Adrenal gland (tissue), 12 donors: ENCODE data around the gene PKN2. TPM values are rescaled to one million over a fixed set of nuclear protein-coding genes. Genes with fewer than 3 reads are reported as not detected.

Experiments used
- DNase-seq, 7 donors: peaks; one replicate each; pipeline ENCODE4 v3.0.0-alpha.2; 2019 to 2020
- H3K27ac ChIP-seq, 5 donors: fragments of 200-600 bp; sonication (generic) in 4 of 5; 1 replicate in 3 of 5; 2 replicates in 2 of 5; pipeline versions ENCODE4 v1.5.1 to v1.8.0; 2016 to 2020; ENCODE audit warnings: mild to moderate bottlenecking in 1 of 5
- H3K27me3 ChIP-seq: fragments of 200-600 bp; 2 replicates; pipeline ENCODE4 v1.8.0; 2021
- H3K36me3 ChIP-seq, 2 donors: fragments of 200-600 bp; replicated peaks in 1 of 2; 1 replicate in 1 of 2; 2 replicates in 1 of 2; pipeline versions ENCODE4 v1.5.1 to v1.8.0; 2018 to 2022
- H3K4me1 ChIP-seq, 2 donors: fragments of 200-600 bp; replicated peaks in 1 of 2; 1 replicate in 1 of 2; 2 replicates in 1 of 2; pipeline versions ENCODE4 v1.5.1 to v1.8.0; 2018 to 2021
- H3K4me3 ChIP-seq, 4 donors: fragments of 200-600 bp; sonication (generic) in 3 of 4; one replicate each; pipeline ENCODE4 v1.5.1; 2016 to 2018
- H3K9me3 ChIP-seq, 3 donors: fragments of 200-600 bp; sonication (generic) in 1 of 3; replicated peaks in 1 of 3; 1 replicate in 2 of 3; 2 replicates in 1 of 3; pipeline versions ENCODE4 v1.5.1 to v1.8.0; 2016 to 2021
- CTCF ChIP-seq, 6 experiments: fragments of 450-650 bp in 4 of 6; fragments of 200-600 bp in 2 of 6; sonication (generic) in 1 of 6; IDR thresholded peaks; 1 replicate in 5 of 6; 2 replicates in 1 of 6; pipeline versions ENCODE4 v1.5.1 to v1.8.0; 2016 to 2021; ENCODE audit warnings: antibody characterized with exemption in 6 of 6, mild to moderate bottlenecking in 2 of 6, moderate library complexity in 1 of 6
- POLR2A ChIP-seq, 2 donors: fragments of 450-650 bp; IDR thresholded peaks; one replicate each; pipeline ENCODE4 v1.6.1; 2017; ENCODE audit warnings: antibody characterized with exemption in 2 of 2, mild to moderate bottlenecking in 2 of 2, moderate library complexity in 1 of 2
- WGBS, 4 donors: extraction: QIAGEN DNeasy Blood & Tissue Kit in 2 of 4; methylation state at CpG; one replicate each; pipeline versions ENCODE4 v1.1.5 to v1.1.7; 2013 to 2017; 5-methylcytosine and 5-hydroxymethylcytosine counted together
- intact Hi-C, 2 donors: fragments of 100-400 bp; cut with DNase I; formaldehyde crosslinking; loops; one replicate each; pipeline versions ENCODE4 v1.14.1 to v1.15.0; 2022 to 2023
- polyA plus RNA-seq, 3 donors: library from polyadenylated mRNA; stranded (reverse); fragments of 200-250 nt in 2 of 3; fragments of 350-450 nt in 1 of 3; fragmentation: Illumina TruSeq in 1 of 3; extraction: RNeasy Lipid Tissue Mini Kit (QIAGEN cat#74804) in 1 of 3; gene quantifications; one replicate each; pipeline ENCODE4 v1.2.3, GENCODE V29; 2013 to 2014
- total RNA-seq, 9 donors: library from RNA; depleted of rRNA in 4 of 9; stranded (reverse); fragments of >200 nt in 4 of 9; fragments of 120-200 nt in 1 of 9; fragmentation: NEBNext Ultra II Directional in 1 of 9; extraction: Animal tissue kit (Norgen Biotek cat#: 25700) in 1 of 9; gene quantifications; one replicate each; pipeline versions ENCODE4 v1.1.0 to v1.2.4, GENCODE V29; 2013 to 2023
- donor health status: healthy with polysubstance abuse.
- donor health status: Bipolar disorder and iron deficiency.
- donor health status: DM: yes; HTN: yes; CAD: no.
- donor health status: DM: no; HTN: no; CAD: no.
- donor health status: DM: no; HTN: no; CAD: no.
- donor health status: DM: yes; HTN: yes; CAD: no.

The PKN2 gene
- total and polyA plus RNA-seq, 12 donors: 10.9 to 49.4 (median 33.6) TPM

- Histone ChIP-seq H3K9me3 (no peaks in the 10 kb centered on the region), H3K4me1 (peaks cover 7 to 31% of the 10 kb centered on the region in 2 donors), H3K4me3 (peak overlapping the region; percentile 54 to 96 (median 74)), H3K27me3 (no peaks in the 10 kb centered on the region), H3K36me3 (no peaks in the 10 kb centered on the region), H3K27ac (peak overlapping the region; percentile 73 to 97 (median 93))
- DNase-seq: peak; percentile 47 to 67 (median 64)
- intact Hi-C loops: no loop called here
- TF ChIP-seq POLR2A (IDR thresholded peaks at IDR 0.05) (no peak), CTCF (IDR thresholded peaks at IDR 0.05) (peak in 1 of 6 experiments; percentile 0)
- 0 to 3% (median 1%) methylated on average over 14 to 58 of the region's 58 CpGs for WGBS, 4 donors
These were observed 597 bp downstream of the PKN2 start for GRCh38 chr1:88684482-88685258.

GRCh38 chr1:88685259-88685620 lies 1.2 kb downstream of the PKN2 start:
- DNase-seq: no peak
- TF ChIP-seq CTCF (IDR thresholded peaks at IDR 0.05) (no peak), POLR2A (IDR thresholded peaks at IDR 0.05) (no peak)
- Histone ChIP-seq H3K27me3 (no peaks in the 10 kb centered on the region), H3K4me3 (peak overlapping the region; percentile 54 to 96 (median 74)), H3K27ac (peak overlapping the region in 2 of 5 donors; percentile 93 to 97), H3K36me3 (no peaks in the 10 kb centered on the region), H3K4me1 (peaks cover 7 to 31% of the 10 kb centered on the region in 2 donors), H3K9me3 (no peaks in the 10 kb centered on the region)
- 0 to 1% (median 1%) methylated on average over 7 of the region's 7 CpGs for WGBS, 4 donors
- intact Hi-C loops: no loop called here

GRCh38 chr1:88691540-88691939 lies 7.5 kb downstream of the PKN2 start:
- 80 to 93% (median 89%) methylated on average over 3 of the region's 3 CpGs for WGBS, 4 donors
- Histone ChIP-seq H3K4me3 (no peak overlapping the region), H3K4me1 (peaks cover under 1 to 13% of the 10 kb centered on the region in 2 donors), H3K27me3 (no peaks in the 10 kb centered on the region), H3K9me3 (no peaks in the 10 kb centered on the region), H3K36me3 (no peaks in the 10 kb centered on the region), H3K27ac (no peak overlapping the region)
- no peak for TF ChIP-seq CTCF (IDR thresholded peaks at IDR 0.05)
- no peak for TF ChIP-seq POLR2A (IDR thresholded peaks at IDR 0.05)
- DNase-seq: no peak
- intact Hi-C loops: no loop called here

GRCh38 chr1:88695781-88696180 lies 11.7 kb downstream of the PKN2 start:
- H3K27me3 ChIP-seq: no peaks in the 10 kb centered on the region
- H3K9me3 ChIP-seq: no peaks in the 10 kb centered on the region
- H3K27ac ChIP-seq: no peak overlapping the region
- H3K4me3 ChIP-seq: no peak overlapping the region
- 82 to 86% (median 84%) methylated on average over 3 of the region's 3 CpGs for WGBS, 4 donors
- no peaks in the 10 kb centered on the region for H3K36me3 ChIP-seq
- H3K4me1 ChIP-seq: peaks cover 13 to 29% of the 10 kb centered on the region in 2 donors
- intact Hi-C loops: no loop called here
- TF ChIP-seq POLR2A (IDR thresholded peaks at IDR 0.05): no peak
- TF ChIP-seq CTCF (IDR thresholded peaks at IDR 0.05): no peak
- DNase-seq: no peak
